Thoracic aorta (tissue), 2 donors: ENCODE data around the gene RNPEPL1. TPM values are rescaled to one million over a fixed set of nuclear protein-coding genes. Genes with fewer than 3 reads are reported as not detected.
"Not testable (repeated sequence)": the region's sequence is repeated elsewhere in the genome, so short reads cannot be mapped to it uniquely, and the experiment has no call there.

Experiments
- ATAC-seq: fragments of 150-250 bp; one replicate; pipeline ENCODE4 v1.8.0; 2017; ENCODE audit warnings: low read depth; ENCODE audit not compliant: insufficient number of reproducible peaks, low FRiP score
- DNase-seq: peaks from one replicate; pipeline ENCODE4 v3.0.0-alpha.2; 2020; ENCODE audit warnings: low spot score
- H3K27ac ChIP-seq, 2 donors: fragments of 200-600 bp; sonication (generic); 1 replicate in 1 of 2; 2 replicates in 1 of 2; pipeline ENCODE4 v1.5.1; 2016; ENCODE audit warnings: mild to moderate bottlenecking in 2 of 2, moderate library complexity in 2 of 2
- H3K27me3 ChIP-seq: fragments of 200-600 bp; sonication (generic); replicated peaks from 2 replicates; pipeline ENCODE4 v1.6.0; 2016; ENCODE audit warnings: mild to moderate bottlenecking; ENCODE audit not compliant: insufficient read depth
- H3K36me3 ChIP-seq: fragments of 200-600 bp; sonication (generic); one replicate; pipeline ENCODE4 v1.5.1; 2016
- H3K4me1 ChIP-seq, 2 donors: fragments of 200-600 bp; sonication (generic); 1 replicate in 1 of 2; 2 replicates in 1 of 2; pipeline versions ENCODE4 v1.5.1 to v1.6.0; 2016; ENCODE audit warnings: low read depth in 2 of 2, mild to moderate bottlenecking in 1 of 2; ENCODE audit not compliant: control insufficient read depth in 1 of 2
- H3K4me3 ChIP-seq: fragments of 200-600 bp; sonication (generic); 2 replicates; pipeline ENCODE4 v1.5.1; 2016; ENCODE audit warnings: mild to moderate bottlenecking
- H3K9me3 ChIP-seq: fragments of 200-600 bp; sonication (generic); 2 replicates; pipeline ENCODE4 v1.5.1; 2016
- total RNA-seq, 2 donors: library from RNA; depleted of rRNA; stranded (reverse); fragments of >200 nt; gene quantifications; one replicate each; pipeline versions ENCODE4 v1.1.0 to v1.2.3, GENCODE V29; 2016
- TF ChIP-seq, protein P1 (sequence below): fragments of 200-600 bp; sonication (generic); IDR thresholded peaks from one replicate; pipeline ENCODE4 v1.5.1; 2019; ENCODE audit warnings: antibody characterized with exemption

Gene RNPEPL1
- total RNA-seq, 2 donors from 2014 or later: 71.1 to 101 TPM

DNA sequence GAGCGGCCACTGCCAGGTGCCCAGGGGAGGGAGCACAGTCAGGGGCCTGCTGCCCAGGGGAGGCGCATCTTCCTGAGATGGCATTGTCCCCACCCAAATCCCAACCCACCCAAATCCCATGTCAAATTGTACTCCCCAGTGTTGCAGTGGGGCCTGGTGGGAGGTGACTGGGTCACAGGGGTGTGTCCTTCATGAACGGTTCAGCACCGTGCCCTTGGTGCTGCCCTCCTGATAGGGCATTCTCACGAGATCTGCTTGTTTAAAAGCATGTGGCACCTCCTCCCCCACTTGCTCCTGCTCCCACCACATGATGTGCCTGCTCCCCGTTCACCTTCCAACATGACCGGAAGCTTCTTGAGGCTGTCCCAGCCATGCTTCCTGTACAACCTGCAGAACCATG is 38.1 kb upstream of the RNPEPL1 start:
- no peak overlapping the region for H3K27ac ChIP-seq
- H3K4me3 ChIP-seq: no peak overlapping the region
- no peaks in the 10 kb centered on the region for H3K27me3 ChIP-seq
- H3K9me3 ChIP-seq: peaks cover 9% of the 10 kb centered on the region
- ATAC-seq (no peak), DNase-seq (no peak)
- H3K36me3 ChIP-seq: peaks cover 10% of the 10 kb centered on the region
- H3K4me1 ChIP-seq: no peaks in the 10 kb centered on the region
- TF ChIP-seq, protein P1, sequence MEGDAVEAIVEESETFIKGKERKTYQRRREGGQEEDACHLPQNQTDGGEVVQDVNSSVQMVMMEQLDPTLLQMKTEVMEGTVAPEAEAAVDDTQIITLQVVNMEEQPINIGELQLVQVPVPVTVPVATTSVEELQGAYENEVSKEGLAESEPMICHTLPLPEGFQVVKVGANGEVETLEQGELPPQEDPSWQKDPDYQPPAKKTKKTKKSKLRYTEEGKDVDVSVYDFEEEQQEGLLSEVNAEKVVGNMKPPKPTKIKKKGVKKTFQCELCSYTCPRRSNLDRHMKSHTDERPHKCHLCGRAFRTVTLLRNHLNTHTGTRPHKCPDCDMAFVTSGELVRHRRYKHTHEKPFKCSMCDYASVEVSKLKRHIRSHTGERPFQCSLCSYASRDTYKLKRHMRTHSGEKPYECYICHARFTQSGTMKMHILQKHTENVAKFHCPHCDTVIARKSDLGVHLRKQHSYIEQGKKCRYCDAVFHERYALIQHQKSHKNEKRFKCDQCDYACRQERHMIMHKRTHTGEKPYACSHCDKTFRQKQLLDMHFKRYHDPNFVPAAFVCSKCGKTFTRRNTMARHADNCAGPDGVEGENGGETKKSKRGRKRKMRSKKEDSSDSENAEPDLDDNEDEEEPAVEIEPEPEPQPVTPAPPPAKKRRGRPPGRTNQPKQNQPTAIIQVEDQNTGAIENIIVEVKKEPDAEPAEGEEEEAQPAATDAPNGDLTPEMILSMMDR: no peak

DNA sequence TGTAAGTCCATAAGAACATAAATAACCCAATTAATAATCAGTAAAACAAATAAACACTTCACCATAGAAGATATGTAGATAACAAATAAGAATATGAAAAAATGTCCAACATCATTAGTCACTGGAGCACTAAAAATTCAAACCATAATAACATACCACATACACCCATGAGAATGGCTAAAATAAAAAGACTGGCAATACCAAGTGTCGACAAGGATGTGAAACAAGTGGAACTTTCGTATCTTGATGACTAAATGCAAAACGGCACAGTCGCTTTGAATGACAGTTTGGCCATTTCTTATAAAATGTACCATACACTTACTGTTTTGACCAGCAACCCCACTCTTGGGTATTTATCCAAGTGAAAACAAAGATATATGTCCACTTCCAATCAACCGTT is 37.2 kb upstream of the RNPEPL1 start:
- Histone ChIP-seq H3K27ac (no peak overlapping the region), H3K36me3 (peaks cover 10% of the 10 kb centered on the region), H3K27me3 (no peaks in the 10 kb centered on the region), H3K4me1 (no peaks in the 10 kb centered on the region), H3K4me3 (no peak overlapping the region), H3K9me3 (peaks cover 9% of the 10 kb centered on the region)
- no peak for DNase-seq
- TF ChIP-seq, protein P1: no peak
- no peak for ATAC-seq

DNA sequence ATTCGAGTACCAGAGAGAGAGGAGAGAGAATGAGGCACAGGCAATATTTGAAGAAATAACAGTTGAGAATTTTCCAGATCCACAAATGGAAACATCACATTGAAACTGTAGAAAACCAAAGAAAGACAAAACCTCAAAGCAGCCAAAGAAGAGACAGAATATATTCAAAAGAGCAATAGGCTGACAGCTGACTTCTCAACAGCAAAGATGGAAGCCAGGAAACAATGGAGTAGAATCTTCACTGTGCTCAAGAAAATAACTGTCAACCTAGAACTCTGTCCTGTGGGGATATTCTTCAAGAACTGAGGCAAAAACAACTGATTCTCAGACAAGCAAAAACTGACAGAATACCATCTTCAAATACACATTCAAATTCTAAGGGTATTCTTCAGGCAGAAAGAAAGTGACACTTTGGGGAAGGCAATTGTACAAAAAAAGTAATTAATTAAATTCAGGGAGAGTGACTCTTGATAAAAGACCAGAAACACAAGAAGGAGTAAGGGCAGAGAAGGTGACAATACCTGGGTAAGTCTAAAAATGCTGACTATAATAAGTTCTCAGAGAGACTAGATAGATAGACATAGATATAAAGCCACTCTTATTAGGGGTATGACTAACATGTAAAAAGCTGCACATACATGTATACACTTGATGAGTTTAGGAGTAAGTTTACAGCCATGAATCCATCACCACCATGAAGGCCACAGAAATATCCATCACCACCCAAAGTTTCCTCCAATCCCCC is 36.1 kb upstream of the RNPEPL1 start:
- Histone ChIP-seq H3K27me3 (no peaks in the 10 kb centered on the region), H3K27ac (no peak overlapping the region), H3K4me3 (no peak overlapping the region), H3K4me1 (no peaks in the 10 kb centered on the region), H3K36me3 (peaks cover 10% of the 10 kb centered on the region), H3K9me3 (peaks cover 9% of the 10 kb centered on the region)
- DNase-seq (no peak), ATAC-seq (no peak)
- TF ChIP-seq, protein P1: no peak

DNA sequence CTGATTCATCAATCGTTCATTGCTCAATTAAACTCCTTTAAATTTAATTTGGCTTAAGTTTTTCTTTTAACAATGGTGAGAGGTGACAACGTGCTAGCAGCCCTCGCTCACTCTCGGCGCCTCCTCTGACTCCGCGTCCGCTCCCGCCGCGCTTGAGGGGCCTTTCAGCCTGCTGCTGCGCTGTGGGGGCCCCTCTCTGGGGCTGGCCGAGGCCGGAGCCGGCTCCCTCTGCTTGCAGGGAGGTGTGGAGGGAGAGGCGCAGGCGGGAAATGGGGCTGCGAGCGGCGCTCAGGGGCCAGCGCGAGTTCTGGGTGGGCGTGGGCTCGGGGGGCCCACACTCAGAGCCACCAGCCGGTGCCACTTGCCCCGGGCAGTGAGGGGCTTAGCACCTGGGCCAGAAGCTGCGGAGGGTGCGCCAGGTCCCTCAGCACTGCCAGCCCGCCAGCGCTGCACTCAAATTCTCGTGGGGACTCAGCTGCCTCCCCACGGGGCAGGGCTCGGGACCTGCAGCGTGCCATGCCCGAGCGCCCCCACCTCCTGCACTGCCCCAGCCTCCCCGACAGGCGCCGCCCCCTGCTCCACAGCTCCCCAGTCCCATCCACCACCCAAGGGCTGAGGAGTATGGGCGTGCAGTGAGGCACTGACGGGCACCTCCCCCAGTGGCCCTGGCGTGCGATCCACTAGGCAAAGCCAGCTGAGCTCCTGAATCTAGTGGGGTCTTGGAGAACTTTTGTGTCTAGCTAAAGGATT is 30.1 kb upstream of the RNPEPL1 start:
- Histone ChIP-seq H3K36me3 (peaks cover 6% of the 10 kb centered on the region), H3K27ac (no peak overlapping the region), H3K9me3 (no peaks in the 10 kb centered on the region), H3K27me3 (no peaks in the 10 kb centered on the region), H3K4me3 (no peak overlapping the region), H3K4me1 (no peaks in the 10 kb centered on the region)
- no peak for ATAC-seq
- DNase-seq: no peak
- TF ChIP-seq, protein P1: no peak

DNA sequence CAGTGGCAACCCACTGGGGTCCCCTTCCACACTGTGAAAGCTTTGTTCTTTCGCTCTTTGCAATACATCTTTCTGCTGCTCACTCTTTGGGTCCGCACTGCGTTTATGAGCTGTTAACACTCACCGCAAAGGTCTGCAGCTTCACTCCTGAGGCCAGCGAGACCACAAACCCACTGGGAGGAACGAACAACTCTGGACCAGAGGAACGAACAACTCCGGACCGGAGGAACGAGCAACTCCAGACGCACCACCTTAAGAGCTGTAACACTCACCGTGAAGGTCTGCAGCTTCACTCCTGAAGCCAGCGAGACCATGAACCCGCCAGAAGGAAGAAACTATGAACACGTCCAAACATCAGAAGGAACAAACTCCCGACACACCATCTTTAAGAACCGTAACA is 29.2 kb upstream of the RNPEPL1 start:
- not testable (repeated sequence) for ATAC-seq, DNase-seq

More for the DNA sequence above, 29.2 kb upstream of the RNPEPL1 start:
- not testable (repeated sequence) for H3K27me3 ChIP-seq, H3K4me1 ChIP-seq, H3K4me3 ChIP-seq, H3K36me3 ChIP-seq, H3K27ac ChIP-seq, H3K9me3 ChIP-seq
